Smooth muscle cell (in vitro differentiated cells): Measurements from ENCODE around the gene COX7A1. TPM values are rescaled to one million over a fixed set of nuclear protein-coding genes. Genes with fewer than 3 reads are reported as not detected.
"Not testable (repeated sequence)": the region's sequence is repeated elsewhere in the genome, so short reads cannot be mapped to it uniquely, and the experiment has no call there.

ENCODE experiments used
- DNase-seq: peaks from one replicate; lab custom pipeline; 2025; ENCODE audit not compliant: unreplicated experiment; lab: John Stamatoyannopoulos, UW
- H2AFZ ChIP-seq: fragments of 200-600 bp; sonication (generic); 2 replicates; pipeline ENCODE4 v1.6.0; 2016; ENCODE audit warnings: antibody characterized with exemption, low read depth, mild to moderate bottlenecking
- H3F3A ChIP-seq: fragments of 200-600 bp; sonication (generic); 2 replicates; pipeline ENCODE4 v1.6.0; 2017; ENCODE audit warnings: antibody characterized with exemption, low read depth
- H3K27ac ChIP-seq: fragments of 200-600 bp; sonication (generic); 2 replicates; pipeline ENCODE4 v1.5.1; 2016; ENCODE audit warnings: low read depth, mild to moderate bottlenecking
- H3K27me3 ChIP-seq: fragments of 200-600 bp; sonication (generic); 2 replicates; pipeline ENCODE4 v1.6.1; 2016; ENCODE audit warnings: low read depth, mild to moderate bottlenecking
- H3K36me3 ChIP-seq: fragments of 200-600 bp; sonication (generic); 2 replicates; pipeline ENCODE4 v1.5.1; 2016; ENCODE audit warnings: low read depth
- H3K4me1 ChIP-seq: fragments of 200-600 bp; sonication (generic); 2 replicates; pipeline ENCODE4 v1.5.1; 2016; ENCODE audit warnings: low read depth
- H3K4me2 ChIP-seq: fragments of 200-600 bp; sonication (generic); 2 replicates; pipeline ENCODE4 v1.6.0; 2016; ENCODE audit warnings: mild to moderate bottlenecking
- H3K4me3 ChIP-seq: fragments of 200-600 bp; sonication (generic); 2 replicates; pipeline ENCODE4 v1.5.1; 2016; ENCODE audit warnings: mild to moderate bottlenecking
- H3K79me2 ChIP-seq: fragments of 200-600 bp; sonication (generic); 2 replicates; pipeline ENCODE4 v1.6.0; 2016; ENCODE audit warnings: low read depth, mild to moderate bottlenecking
- H3K9ac ChIP-seq: fragments of 200-600 bp; sonication (generic); 2 replicates; pipeline ENCODE4 v1.6.0; 2016; ENCODE audit warnings: low read depth
- H3K9me3 ChIP-seq: fragments of 200-600 bp; sonication (generic); replicated peaks from 2 replicates; pipeline ENCODE4 v1.5.1; 2016; ENCODE audit warnings: low read depth
- H4K20me1 ChIP-seq: fragments of 200-600 bp; sonication (generic); 2 replicates; pipeline ENCODE4 v1.6.0; 2016; ENCODE audit warnings: low read depth
- CTCF ChIP-seq: fragments of 200-600 bp; sonication (generic); IDR thresholded peaks from 2 replicates; pipeline ENCODE4 v1.5.1; 2017; ENCODE audit warnings: borderline replicate concordance, mild to moderate bottlenecking, antibody characterized with exemption; ENCODE audit not compliant: insufficient read depth, poor library complexity, severe bottlenecking
- WGBS: methylation state at CpG from one replicate; pipeline ENCODE4 v1.1.7; 2016; ENCODE audit warnings: low lambda C conversion rate; 5-methylcytosine and 5-hydroxymethylcytosine counted together
- polyA plus RNA-seq: library from polyadenylated mRNA; unstranded; fragments of >200 nt; fragmentation: Nextera tagmentation; extraction: Ambion mirVana; gene quantifications from 2 replicates; pipeline ENCODE4 v1.2.1, GENCODE V29; 2016
- total RNA-seq: library from RNA; depleted of rRNA; stranded (reverse); fragments of >200 nt; gene quantifications from 2 replicates; pipeline ENCODE4 v1.2.3, GENCODE V29; 2014

COX7A1 gene
- total and polyA plus RNA-seq, 2 experiments from 2014 or later, result not detected

GRCh38 chr19:36183245-36183628, 31.0 kb upstream of the COX7A1 start:
- no peak overlapping the region for H3K9ac ChIP-seq
- H3K79me2 ChIP-seq, result no peaks in the 10 kb centered on the region
- H3K27ac ChIP-seq, result peak overlapping the region; percentile 68
- no peak for DNase-seq
- H3F3A ChIP-seq, result no peaks in the 10 kb centered on the region
- H2AFZ ChIP-seq, result no peak overlapping the region
- H3K9me3 ChIP-seq, result no peaks in the 10 kb centered on the region
- no peak overlapping the region for H3K4me2 ChIP-seq
- TF ChIP-seq CTCF, result no peak
- H3K27me3 ChIP-seq, result no peaks in the 10 kb centered on the region
- no peaks in the 10 kb centered on the region for H4K20me1 ChIP-seq
- no peaks in the 10 kb centered on the region for H3K4me1 ChIP-seq
- H3K36me3 ChIP-seq, result no peaks in the 10 kb centered on the region
- 76% methylated on average over 10 of the region's 10 CpGs for WGBS
- no peak overlapping the region for H3K4me3 ChIP-seq

- Histone ChIP-seq H2AFZ (no peak overlapping the region), H3K4me2 (no peak overlapping the region), H3K4me1 (no peaks in the 10 kb centered on the region), H3F3A (no peaks in the 10 kb centered on the region), H3K36me3 (no peaks in the 10 kb centered on the region), H3K4me3 (no peak overlapping the region), H4K20me1 (no peaks in the 10 kb centered on the region), H3K9me3 (no peaks in the 10 kb centered on the region), H3K9ac (peak overlapping the region; percentile 26), H3K27me3 (no peaks in the 10 kb centered on the region), H3K27ac (peak overlapping the region; percentile 68), H3K79me2 (no peaks in the 10 kb centered on the region)
- DNase-seq, result no peak
- no peak for TF ChIP-seq CTCF
- 53% methylated on average over 17 of the region's 17 CpGs for WGBS
Measured at GRCh38 chr19:36182612-36183244, 30.5 kb upstream of the COX7A1 start.

GRCh38 chr19:36179077-36179476, 26.8 kb upstream of the COX7A1 start:
- not testable (repeated sequence) for DNase-seq, H2AFZ ChIP-seq, H3K9me3 ChIP-seq, H4K20me1 ChIP-seq, H3K36me3 ChIP-seq, H3K4me1 ChIP-seq, H3K9ac ChIP-seq, H3K4me2 ChIP-seq, H3K27ac ChIP-seq, H3K4me3 ChIP-seq, H3F3A ChIP-seq, H3K27me3 ChIP-seq, H3K79me2 ChIP-seq
- 52% methylated on average over 2 of the region's 2 CpGs for WGBS

GRCh38 chr19:36173846-36174245, 21.6 kb upstream of the COX7A1 start:
- H3K79me2 ChIP-seq, H3K27me3 ChIP-seq, DNase-seq, H3K27ac ChIP-seq, H3K4me2 ChIP-seq, H3K4me1 ChIP-seq, H3F3A ChIP-seq, H4K20me1 ChIP-seq, H3K9ac ChIP-seq, H3K4me3 ChIP-seq, H3K36me3 ChIP-seq, H2AFZ ChIP-seq, H3K9me3 ChIP-seq: not testable (repeated sequence)
- 93% methylated on average over 8 of the region's 8 CpGs for WGBS

- no peaks in the 10 kb centered on the region for H3K9me3 ChIP-seq
- WGBS, result 96% methylated on average over 5 of the region's 5 CpGs
- TF ChIP-seq CTCF, result no peak
Measured at GRCh38 chr19:36172852-36173251, 20.6 kb upstream of the COX7A1 start.

More at GRCh38 chr19:36172852-36173251, 20.6 kb upstream of the COX7A1 start:
- no peaks in the 10 kb centered on the region for H3K4me1 ChIP-seq
- no peak overlapping the region for H3K27ac ChIP-seq
- no peaks in the 10 kb centered on the region for H3K79me2 ChIP-seq
- DNase-seq, result no peak
- no peaks in the 10 kb centered on the region for H3F3A ChIP-seq
- H3K9ac ChIP-seq, result no peak overlapping the region
- no peaks in the 10 kb centered on the region for H3K36me3 ChIP-seq
- H4K20me1 ChIP-seq, result no peaks in the 10 kb centered on the region
- H3K27me3 ChIP-seq, result no peaks in the 10 kb centered on the region
- H2AFZ ChIP-seq, result no peak overlapping the region
- no peak overlapping the region for H3K4me3 ChIP-seq
- no peak overlapping the region for H3K4me2 ChIP-seq
